Activated naive CD8-positive, alpha-beta T cell treated with anti-CD3 and anti-CD28 coated beads, Interleukin-2, amount 50 U/mL, for 16 hours (primary cell): ENCODE measurements around the gene ZDHHC23.

Experiments
- DNase-seq: peaks from one replicate; pipeline ENCODE4 v3.0.0-alpha.2; 2020; ENCODE audit warnings: low read depth, low spot score

The ZDHHC23 gene

GRCh38 chr3:114005481-114005880, 57.7 kb downstream of the ZDHHC23 start:
- DNase-seq, result no peak

GRCh38 chr3:114011059-114011797, 63.4 kb downstream of the ZDHHC23 start:
- no peak for DNase-seq
